Adipose tissue (tissue), 3 donors: ENCODE results near the gene PDRG1. TPM values are rescaled to one million over a fixed set of nuclear protein-coding genes. Genes with fewer than 3 reads are reported as not detected.
"Not testable (repeated sequence)": the region's sequence is repeated elsewhere in the genome, so short reads cannot be mapped to it uniquely, and the experiment has no call there.

Source experiments
- H3K27ac ChIP-seq: one replicate; pipeline ENCODE4 v1.5.1; 2013; ENCODE audit warnings: low read depth, low read length
- WGBS, 3 donors: extraction: QIAGEN DNeasy Blood & Tissue Kit; methylation state at CpG; one replicate each; pipeline ENCODE4 v1.1.7; 2013; 5-methylcytosine and 5-hydroxymethylcytosine counted together
- polyA plus RNA-seq, 3 donors: library from polyadenylated mRNA; stranded (reverse); fragments of 200-250 nt; gene quantifications; one replicate each; pipeline ENCODE4 v1.2.3, GENCODE V29; 2013
- donor health status: healthy with polysubstance abuse.
- donor health status: Bipolar disorder and iron deficiency.
- donor health status: healthy.

PDRG1 gene
- polyA plus RNA-seq, 3 donors: 7.7 to 8.1 (median 7.9) TPM

DNA sequence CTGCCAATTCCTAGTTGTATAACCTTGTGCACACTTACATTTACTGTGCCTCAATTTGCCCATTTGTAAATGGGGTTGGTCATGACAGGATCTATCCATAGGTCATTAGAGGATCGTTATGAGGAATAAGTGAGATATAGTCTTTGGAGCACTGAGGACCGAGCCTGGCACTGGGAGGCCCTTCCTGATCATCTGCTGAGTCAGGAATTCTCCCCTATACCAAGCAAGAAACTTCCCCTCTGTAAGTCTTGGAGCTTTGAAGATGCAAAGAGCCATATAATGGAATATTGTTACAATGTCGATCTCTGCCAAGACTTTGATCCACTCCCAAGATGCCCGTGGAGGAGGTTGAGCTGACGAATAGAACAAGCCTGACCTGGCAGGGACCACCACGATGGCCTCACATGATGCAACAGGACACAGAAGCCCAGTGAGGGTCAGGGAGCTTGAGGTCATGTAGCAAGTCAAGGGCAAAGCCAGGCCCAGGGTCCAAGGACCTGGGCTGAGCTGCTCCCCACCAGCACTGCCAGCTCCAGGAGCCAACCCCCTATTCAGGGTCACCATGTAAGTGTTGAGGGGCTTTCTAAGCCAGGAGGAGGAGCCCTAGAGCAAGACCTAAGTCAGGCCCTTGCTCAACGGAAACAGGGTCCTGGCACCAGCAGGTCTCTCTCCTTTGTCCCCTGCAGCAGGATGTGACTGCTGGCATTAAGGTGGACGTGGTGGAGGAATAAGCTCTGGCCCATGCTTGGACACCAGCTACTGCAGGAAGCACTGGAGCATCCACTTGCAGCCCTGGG is 16.7 kb downstream of the PDRG1 start:
- no peak overlapping the region for H3K27ac ChIP-seq
- WGBS, 3 donors: 62 to 70% (median 65%) methylated on average over 8 of the region's 8 CpGs

DNA sequence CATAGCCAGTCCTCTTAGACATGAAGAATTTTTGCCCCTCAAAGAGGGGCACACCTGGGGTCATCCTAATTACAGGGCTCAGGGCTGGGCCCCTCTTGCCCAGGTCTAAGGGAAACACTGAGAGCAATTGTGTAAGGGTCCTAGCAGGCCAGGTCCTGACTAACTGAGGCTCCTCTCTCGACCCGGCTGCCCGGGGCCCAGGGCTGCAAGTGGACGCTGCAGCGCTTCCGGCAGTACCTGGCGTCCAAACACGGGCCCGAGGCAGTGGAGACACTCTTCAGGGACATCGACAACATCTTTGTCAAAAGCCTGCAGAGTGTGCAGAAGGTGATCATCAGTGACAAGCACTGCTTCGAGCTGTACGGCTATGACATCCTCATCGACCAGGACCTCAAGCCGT is 17.4 kb downstream of the PDRG1 start:
- 78 to 91% (median 90%) methylated on average over 14 of the region's 14 CpGs for WGBS, 3 donors
- H3K27ac ChIP-seq: no peak overlapping the region

DNA sequence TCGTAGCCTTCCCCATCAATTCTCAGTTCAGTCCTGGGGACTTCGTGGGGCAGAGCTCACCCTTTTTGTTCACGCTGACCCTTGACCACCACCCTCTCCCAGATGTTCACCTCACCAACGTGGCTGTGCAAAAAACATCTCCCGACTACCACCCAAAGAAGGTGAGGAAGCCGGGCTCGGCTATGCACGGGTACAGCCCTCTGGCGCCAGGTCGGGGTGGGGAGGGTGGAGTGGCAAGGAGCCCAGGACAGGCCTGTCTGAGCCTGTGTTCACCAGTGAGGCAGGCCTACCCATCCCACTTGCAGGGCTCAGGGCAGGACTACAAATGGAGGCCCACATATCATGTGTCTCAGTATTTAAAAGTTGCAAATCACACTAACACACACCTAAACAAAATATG is 18.1 kb downstream of the PDRG1 start:
- 83 to 91% (median 87%) methylated on average over 10 of the region's 10 CpGs for WGBS, 3 donors
- H3K27ac ChIP-seq: no peak overlapping the region

DNA sequence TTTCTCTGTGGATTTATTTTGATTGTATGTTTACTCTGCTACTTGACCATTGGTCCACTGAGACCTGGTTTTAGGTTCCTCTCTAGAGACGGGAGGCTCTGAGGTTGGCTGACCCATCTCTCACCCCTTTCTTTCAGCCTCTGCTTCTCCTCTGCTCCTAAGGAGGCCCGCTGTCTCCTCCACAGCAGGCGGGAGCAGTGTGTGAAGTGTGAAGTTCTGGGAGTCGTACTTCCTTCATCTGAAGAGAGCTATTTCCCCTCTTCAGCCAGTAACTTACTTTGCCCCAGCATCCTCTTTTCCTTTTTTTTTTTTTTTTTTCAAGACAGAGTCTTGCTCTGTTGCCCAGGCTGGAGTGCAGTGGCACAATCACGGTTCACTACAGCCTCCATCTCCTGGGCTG is 21.1 kb downstream of the PDRG1 start:
- H3K27ac ChIP-seq: no peak overlapping the region
- 21 to 52% (median 25%) methylated on average over 5 of the region's 5 CpGs for WGBS, 3 donors

DNA sequence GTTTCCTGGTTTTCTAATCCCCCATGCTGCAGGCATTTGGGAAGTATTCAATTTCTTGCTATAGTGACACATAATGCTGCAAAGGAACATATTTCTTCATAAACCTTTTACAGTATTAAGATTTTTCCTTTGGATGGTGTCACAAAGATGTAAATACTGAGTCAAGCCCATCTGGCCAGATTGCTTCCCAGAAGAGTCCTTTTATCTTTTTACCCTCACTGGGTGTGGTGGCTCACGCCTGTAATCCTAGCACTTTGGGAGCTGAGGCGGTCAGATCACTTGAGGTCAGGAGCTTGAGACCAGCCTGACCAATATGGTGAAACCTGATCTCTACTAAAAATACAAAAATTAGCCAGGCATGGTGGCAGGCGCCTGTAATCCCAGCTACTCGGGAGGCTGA is 22.2 kb downstream of the PDRG1 start:
- WGBS, 3 donors: 66 to 82% (median 82%) methylated on average over 4 of the region's 4 CpGs
- not testable (repeated sequence) for H3K27ac ChIP-seq

DNA sequence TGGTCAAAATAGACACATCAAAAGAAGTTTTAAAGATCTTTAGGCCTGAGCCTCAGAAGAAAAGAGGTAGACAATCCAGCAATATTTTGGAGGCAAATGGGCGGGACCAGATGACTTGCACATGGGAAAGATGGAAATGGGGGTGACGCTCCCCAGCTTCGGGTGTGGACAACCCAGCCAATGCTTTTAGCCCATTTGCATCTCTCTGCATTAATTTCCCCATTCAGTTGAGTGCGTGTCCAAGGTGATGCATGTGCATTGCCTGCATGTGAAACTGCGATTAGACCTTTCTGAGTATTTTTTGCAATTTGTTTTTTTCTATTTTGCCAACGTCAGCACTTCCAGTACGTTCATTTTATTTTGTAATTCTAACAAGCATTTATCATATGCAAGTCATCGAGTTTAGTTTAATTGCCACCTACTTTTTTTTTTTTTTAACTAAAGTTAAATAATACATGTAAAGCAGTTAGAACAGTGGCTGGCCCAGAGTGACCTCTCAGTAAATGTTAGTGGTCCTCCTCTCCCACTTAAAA is 24.2 kb downstream of the PDRG1 start:
- WGBS, 3 donors: 56 to 78% (median 76%) methylated on average over 8 of the region's 8 CpGs
- H3K27ac ChIP-seq: no peak overlapping the region

DNA sequence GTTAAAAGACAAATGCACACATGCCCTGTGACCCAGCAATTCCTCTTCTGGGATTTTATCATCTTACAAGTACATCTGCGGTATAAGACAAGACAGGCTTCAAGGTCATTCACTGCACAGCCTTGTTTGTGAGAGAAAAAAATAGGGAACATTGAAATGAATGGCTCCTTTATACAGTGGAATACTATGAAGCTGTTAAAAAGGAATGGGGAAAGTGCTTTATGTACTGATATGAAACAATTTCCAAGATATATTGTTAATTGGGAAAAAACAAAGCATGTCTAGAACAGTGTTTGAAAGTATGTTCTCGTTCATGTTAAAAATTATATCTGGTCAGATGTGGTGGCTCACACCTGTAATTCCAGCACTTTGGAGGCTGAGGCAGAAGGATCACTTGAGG is 25.4 kb downstream of the PDRG1 start:
- 68 to 91% (median 89%) methylated on average over 2 of the region's 2 CpGs for WGBS, 3 donors

DNA sequence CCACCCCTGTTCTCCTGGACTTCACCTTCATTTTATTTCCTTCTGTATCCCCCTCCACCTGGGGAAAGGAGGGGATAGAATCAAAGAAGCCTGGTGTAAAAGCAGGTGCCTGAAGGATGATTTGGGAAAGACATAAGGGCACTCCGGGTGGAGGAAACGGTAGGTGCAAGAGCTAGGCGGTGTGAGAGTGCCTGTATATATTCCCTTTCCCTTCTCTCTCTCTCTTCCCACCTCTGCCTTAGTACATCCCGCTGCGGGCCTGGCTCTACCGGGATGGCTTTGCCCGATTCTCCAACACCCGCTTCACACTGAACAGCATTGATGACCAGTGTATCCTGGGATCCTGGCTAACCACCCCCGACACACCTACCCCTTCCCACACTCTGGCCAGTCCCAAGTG is 26.2 kb downstream of the PDRG1 start:
- H3K27ac ChIP-seq: no peak overlapping the region
- whole genome bisulfite sequencing, 3 donors: 58 to 69% (median 62%) methylated on average over 9 of the region's 9 CpGs

More for the DNA sequence above, 25.4 kb downstream of the PDRG1 start:
- no peak overlapping the region for H3K27ac ChIP-seq

DNA sequence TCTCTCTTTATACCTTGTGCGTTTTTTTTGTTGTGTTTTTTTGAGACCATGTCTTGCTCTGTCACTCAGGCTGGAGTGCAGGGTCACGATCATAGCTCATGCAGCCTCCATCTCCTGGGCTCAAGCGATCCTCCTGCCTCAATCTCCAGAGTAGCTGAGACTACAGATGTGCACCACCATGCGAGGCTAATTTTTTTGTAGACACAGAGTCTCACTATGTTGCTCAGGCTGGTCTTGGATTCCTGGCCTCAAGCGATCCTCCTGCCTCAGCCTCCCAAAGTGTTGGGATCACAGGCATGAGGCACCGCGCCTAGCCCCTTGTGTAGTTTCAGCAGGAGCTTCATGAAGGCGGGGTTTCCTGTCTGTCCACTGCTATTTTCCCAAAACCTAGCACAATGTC is 27.3 kb downstream of the PDRG1 start:
- H3K27ac ChIP-seq: no peak overlapping the region
- 89 to 93% (median 90%) methylated on average over 8 of the region's 8 CpGs for WGBS, 3 donors

DNA sequence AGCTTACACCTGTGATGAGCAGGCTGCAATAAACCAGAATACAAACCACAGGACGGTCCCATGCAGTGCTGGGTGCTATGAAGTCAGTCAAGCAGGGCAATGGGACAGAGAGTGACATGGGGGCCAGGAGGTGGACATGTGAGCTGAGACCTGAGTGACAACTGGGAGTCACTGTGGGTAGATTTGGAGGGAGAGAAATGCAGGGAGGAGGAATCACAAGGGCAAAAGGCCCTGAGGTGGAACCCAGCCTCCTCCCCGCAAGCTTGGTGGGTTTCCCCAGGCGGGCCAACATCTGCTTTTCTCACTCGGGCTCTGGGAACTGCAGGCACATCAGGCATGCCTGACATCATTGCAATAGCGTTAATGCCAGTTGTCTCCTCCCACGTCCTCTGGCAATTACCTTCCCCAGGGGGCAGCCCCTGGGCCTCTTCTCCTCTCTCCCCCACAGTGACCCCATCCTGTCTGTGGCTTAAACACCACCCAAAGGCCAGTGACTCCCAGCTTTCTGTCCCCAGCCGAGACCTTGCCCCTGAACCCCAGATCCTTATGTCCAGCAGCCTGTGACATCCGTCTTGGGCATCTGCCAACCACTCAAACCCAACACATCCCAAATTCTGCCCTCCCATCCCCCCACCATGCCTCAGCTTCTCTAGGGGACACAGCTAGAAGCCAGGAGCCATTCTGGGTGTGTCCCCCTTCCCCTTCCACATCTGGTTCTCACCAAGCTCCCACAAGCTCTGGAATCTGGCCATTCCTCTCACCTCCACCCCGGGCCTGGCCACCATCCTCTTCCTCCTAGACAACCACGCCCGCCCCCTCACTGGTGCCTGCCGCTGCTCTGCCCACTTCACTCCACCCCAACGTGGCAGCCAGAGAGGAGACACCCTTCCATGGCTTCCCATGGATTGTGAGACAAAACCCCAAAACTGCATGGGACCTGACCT is 28.2 kb downstream of the PDRG1 start:
- WGBS, 3 donors: 44 to 61% (median 44%) methylated on average over 13 of the region's 13 CpGs
- no peak overlapping the region for H3K27ac ChIP-seq

DNA sequence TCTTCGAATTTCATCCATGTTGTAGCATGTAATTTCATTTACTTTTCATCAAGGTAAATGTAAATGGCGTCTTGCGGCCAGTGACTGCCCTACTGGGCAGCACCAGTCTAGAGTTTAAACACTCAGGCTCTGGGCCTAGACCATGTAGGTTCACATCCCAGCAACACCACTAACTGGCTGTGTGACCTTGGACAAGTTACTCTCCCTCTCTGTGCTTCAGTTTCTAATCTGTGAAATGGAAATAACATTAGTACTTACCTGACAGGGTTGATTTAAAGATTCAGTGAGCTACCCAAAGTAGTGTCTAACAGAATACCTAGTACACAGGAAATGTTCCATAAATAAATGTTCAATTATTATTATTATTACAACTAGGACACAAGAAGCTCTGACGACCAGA is 29.3 kb downstream of the PDRG1 start:
- WGBS, 3 donors: 80 to 88% (median 88%) methylated on average over 4 of the region's 4 CpGs
- H3K27ac ChIP-seq: no peak overlapping the region

DNA sequence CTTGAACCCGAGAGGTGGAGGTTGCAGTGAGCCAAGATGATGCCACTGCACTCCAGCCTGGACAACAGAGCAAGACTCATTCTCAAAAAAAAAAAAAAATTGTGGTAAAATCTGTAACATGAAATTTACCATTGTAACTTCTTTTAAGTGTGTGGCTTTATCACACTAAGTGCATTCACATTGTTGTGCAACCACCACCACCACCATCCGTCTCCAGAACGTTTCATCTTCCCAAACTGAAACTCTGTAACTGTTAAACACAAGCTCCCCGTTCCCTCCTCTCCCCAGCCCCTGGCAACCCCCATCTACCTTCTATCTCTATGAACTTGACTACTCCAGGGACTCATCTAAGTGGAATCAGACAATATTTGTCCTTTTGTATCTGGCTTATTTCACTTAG is 29.7 kb downstream of the PDRG1 start:
- no peak overlapping the region for H3K27ac ChIP-seq
- 49 to 76% (median 55%) methylated on average over 4 of the region's 4 CpGs for WGBS, 3 donors

DNA sequence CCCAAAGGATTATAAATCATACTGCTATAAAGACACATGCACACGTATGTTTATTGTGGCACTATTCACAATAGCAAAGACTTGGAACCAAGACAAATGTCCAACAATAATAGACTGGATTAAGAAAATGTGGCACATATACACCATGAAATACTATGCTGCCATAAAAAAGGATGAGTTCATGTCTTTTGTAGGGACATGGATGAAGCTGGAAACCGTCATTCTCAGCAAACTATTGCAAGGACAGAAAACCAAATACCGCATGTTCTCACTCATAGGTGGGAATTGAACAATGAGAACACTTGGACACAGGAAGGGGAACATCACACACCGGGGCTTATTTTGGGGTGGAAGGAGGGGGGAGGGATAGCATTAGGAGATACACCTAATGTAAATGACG is 30.4 kb downstream of the PDRG1 start:
- WGBS, 3 donors: 90 to 93% (median 93%) methylated on average over 5 of the region's 5 CpGs

DNA sequence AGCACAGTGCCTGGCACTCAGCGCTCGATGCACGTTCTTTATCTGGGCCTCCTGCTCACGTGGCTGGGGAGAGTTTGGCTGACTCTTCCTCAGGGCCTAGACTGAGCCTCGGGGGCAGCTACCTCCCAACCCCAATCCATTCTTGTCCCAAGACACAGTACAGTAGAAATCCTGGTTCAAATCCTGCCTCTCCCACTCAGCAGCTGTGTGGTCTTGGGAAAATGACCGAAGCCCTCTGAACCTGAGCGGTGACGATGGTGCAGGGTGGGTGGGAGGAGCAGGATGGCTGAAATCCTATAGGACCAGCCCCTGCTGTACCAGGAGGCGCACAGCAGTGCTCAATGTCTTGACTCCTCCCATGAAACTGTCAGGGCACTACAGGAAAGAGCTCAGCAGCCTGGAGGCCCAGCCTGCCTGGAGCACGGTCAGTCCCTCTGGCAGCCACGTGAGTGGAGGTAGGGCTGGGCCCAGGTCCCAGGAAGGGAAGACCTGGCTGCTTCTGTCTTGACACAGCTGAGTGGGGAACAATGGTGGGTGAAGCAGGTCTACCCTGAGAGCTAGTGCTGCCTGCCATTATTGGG is 31.5 kb downstream of the PDRG1 start:
- no peak overlapping the region for H3K27ac ChIP-seq
- 73 to 83% (median 78%) methylated on average over 11 of the region's 11 CpGs for WGBS, 3 donors

More for the DNA sequence above, 30.4 kb downstream of the PDRG1 start:
- H3K27ac ChIP-seq: not testable (repeated sequence)

DNA sequence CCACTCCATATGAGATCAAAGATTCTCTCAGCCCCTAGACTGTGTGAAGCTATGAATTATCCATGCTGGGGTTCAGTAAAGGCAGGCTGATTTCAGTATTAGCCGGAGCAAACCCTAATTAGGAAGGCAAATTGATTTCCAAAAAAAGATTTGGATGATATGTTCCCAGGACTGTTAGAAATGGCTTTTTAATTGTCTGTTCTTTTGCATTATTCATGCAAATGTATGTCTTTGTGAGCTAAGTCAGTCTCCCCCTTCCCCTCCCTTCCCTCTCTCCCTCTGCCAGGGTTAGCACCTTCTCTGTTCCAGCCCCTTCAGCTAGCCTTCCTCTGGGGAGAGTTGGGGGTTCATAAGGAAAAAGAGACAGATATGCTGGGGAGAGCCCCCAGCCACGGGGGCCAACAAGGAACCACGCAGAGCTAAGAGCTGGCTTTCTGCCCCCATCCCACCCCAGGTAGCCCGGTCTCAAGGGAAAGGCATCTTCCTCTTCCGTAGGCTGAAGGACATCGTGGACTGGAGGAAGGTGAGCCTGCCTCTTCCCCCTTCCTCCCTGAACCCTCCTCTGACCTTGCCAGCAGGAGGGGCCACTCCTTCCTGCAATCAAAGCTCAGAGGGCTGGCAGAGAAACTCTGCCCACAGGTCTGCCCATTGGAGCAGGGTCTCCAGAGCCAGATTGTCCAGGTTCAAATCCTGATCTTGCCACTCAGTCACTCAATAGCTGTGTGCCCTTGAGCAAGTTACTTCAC is 32.3 kb downstream of the PDRG1 start:
- 42 to 50% (median 49%) methylated on average over 6 of the region's 6 CpGs for WGBS, 3 donors
- no peak overlapping the region for H3K27ac ChIP-seq

DNA sequence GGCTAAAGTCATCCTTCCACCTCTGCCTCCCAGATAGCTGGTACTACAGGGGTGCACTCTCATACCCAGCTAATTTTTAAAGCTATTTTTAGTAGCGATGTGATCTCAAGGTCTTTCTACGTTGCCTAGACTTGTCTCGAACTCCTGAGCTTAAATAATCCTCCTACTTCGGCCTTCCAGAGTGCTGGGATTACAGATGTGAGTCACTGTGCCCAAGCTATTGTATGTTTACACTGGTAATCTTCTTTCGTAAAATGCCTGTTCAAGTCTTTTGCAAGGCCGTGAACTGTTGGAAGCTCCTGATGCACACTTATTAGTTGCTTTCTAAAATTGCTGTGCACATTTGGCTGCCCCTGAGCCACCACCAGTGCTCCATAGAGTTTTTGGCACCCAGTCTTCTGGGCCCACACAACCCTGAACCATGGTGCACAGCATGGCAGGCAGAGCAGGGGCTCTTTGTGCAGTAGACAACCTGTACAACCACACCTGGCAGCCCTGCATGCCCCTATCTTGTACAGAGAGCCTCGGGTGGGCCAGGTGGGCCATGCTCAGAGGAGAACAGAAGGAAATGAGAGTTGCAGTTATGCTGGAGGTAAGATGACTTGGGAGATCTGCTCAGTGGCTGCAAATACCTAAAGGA is 33.3 kb downstream of the PDRG1 start:
- no peak overlapping the region for H3K27ac ChIP-seq
- WGBS, 3 donors: 65 to 85% (median 84%) methylated on average over 7 of the region's 7 CpGs

DNA sequence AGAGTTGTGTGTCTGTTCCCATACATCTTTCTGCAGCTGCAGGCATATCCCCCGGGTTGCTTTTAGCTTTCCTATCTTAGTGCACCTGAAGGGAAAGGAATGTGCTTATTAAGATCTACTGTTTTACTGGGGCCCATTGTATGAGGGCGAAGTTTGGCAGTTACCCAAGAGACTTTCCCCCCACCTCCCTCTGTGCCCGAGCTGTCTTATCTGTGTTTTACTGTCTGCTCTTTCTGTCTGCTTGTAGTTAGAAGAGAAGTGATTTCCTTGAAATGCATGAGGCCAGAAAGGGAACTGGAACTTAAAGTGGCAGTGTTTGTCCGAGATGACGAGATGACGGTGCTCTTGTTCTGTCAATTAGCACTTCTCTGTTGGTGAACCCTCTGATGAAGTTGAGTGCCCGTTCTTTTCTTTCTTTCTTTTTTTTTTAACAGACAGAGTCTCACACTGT is 33.9 kb downstream of the PDRG1 start:
- H3K27ac ChIP-seq: not testable (repeated sequence)
- 9 to 13% (median 12%) methylated on average over 7 of the region's 7 CpGs for WGBS, 3 donors

DNA sequence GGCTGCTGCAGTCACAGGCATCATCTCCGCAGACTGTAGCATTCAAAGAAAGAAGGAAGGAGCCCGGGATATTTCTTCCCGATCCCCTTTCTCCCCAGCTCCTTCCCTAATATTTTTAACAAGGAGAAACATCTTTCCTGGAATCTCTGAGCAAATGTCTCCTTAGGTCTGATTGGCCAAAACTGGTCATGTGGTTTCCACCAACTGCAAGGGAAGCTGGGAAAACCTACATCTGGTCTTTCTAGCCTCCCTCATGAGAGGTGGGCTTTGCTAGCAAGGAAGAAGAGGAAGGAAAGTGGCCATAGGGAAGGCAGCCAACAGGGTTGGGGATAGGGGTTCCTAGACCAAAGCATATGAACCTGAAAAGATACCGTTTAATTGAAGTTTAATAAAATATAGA is 35.1 kb downstream of the PDRG1 start:
- H3K27ac ChIP-seq: no peak overlapping the region
- 75 to 93% (median 92%) methylated on average over 4 of the region's 4 CpGs for WGBS, 3 donors
